Breast epithelium (tissue), 4 donors: ENCODE results near the gene CYREN. TPM values are rescaled to one million over a fixed set of nuclear protein-coding genes. Genes with fewer than 3 reads are reported as not detected.
A peak's percentile ranks its signal among the peaks of the same experiment; 100 is the strongest.

Experiments
- DNase-seq, 2 donors: peaks; one replicate each; pipeline ENCODE4 v3.0.0-alpha.2; 2019; ENCODE audit warnings: low spot score in 2 of 2
- H3K27ac ChIP-seq, 2 donors: fragments of 200-600 bp; sonication (generic) in 1 of 2; one replicate each; pipeline ENCODE4 v1.5.1; 2016 to 2019; ENCODE audit warnings: mild to moderate bottlenecking in 1 of 2
- H3K27me3 ChIP-seq, 2 donors: fragments of 200-600 bp; sonication (generic) in 1 of 2; one replicate each; pipeline versions ENCODE4 v1.5.1 to v1.6.0; 2017 to 2019; ENCODE audit warnings: control low read depth in 1 of 2, mild to moderate bottlenecking in 1 of 2
- H3K36me3 ChIP-seq: fragments of 200-600 bp; one replicate; pipeline ENCODE4 v1.5.1; 2019
- H3K4me1 ChIP-seq, 2 donors: fragments of 200-600 bp; sonication (generic); one replicate each; pipeline ENCODE4 v1.5.1; 2016 to 2019; ENCODE audit warnings: control low read depth in 1 of 2
- H3K4me3 ChIP-seq, 3 donors: fragments of 200-600 bp; sonication (generic); 1 replicate in 2 of 3; 2 replicates in 1 of 3; pipeline ENCODE4 v1.5.1; 2016 to 2019; ENCODE audit warnings: mild to moderate bottlenecking in 3 of 3, moderate library complexity in 2 of 3
- H3K9me3 ChIP-seq, 2 donors: fragments of 200-600 bp; sonication (generic) in 1 of 2; one replicate each; pipeline ENCODE4 v1.5.1; 2016 to 2019; ENCODE audit warnings: control low read depth in 1 of 2
- POLR2A ChIP-seq: fragments of 450-650 bp; IDR thresholded peaks from one replicate; pipeline ENCODE4 v1.6.1; 2016; ENCODE audit warnings: antibody characterized with exemption, mild to moderate bottlenecking, moderate library complexity
- POLR2AphosphoS5 ChIP-seq, 3 donors: sonication (generic); formaldehyde crosslinking; IDR thresholded peaks; one replicate each; pipeline ENCODE4 v1.6.1; 2017; ENCODE audit warnings: antibody characterized with exemption in 3 of 3
- intact Hi-C: fragments of 100-400 bp; cut with DNase I; formaldehyde crosslinking; loops from one replicate; pipeline ENCODE4 v1.15.1; 2023; ENCODE audit warnings: low total_unique reads
- total RNA-seq, 3 donors: library from RNA; depleted of rRNA; stranded (reverse); fragments of >200 nt; gene quantifications; one replicate each; pipeline ENCODE4 v1.1.0, GENCODE V29; 2016
- TF ChIP-seq, protein P1 (sequence below), 3 donors: fragments of 450-650 bp; IDR thresholded peaks; one replicate each; pipeline ENCODE4 v1.5.1; 2016 to 2017; ENCODE audit warnings: antibody characterized with exemption in 3 of 3, mild to moderate bottlenecking in 3 of 3, moderate library complexity in 3 of 3

The CYREN gene
- total RNA-seq, 3 donors from 2014 or later, result 36.8 to 41.6 (median 41.6) TPM

- Histone ChIP-seq H3K4me1 (no peaks in the 10 kb centered on the region), H3K9me3 (no peaks in the 10 kb centered on the region), H3K4me3 (no peak overlapping the region), H3K27ac (peak overlapping the region; percentile 73 to 84), H3K27me3 (no peaks in the 10 kb centered on the region), H3K36me3 (no peaks in the 10 kb centered on the region)
- TF ChIP-seq, protein P1, sequence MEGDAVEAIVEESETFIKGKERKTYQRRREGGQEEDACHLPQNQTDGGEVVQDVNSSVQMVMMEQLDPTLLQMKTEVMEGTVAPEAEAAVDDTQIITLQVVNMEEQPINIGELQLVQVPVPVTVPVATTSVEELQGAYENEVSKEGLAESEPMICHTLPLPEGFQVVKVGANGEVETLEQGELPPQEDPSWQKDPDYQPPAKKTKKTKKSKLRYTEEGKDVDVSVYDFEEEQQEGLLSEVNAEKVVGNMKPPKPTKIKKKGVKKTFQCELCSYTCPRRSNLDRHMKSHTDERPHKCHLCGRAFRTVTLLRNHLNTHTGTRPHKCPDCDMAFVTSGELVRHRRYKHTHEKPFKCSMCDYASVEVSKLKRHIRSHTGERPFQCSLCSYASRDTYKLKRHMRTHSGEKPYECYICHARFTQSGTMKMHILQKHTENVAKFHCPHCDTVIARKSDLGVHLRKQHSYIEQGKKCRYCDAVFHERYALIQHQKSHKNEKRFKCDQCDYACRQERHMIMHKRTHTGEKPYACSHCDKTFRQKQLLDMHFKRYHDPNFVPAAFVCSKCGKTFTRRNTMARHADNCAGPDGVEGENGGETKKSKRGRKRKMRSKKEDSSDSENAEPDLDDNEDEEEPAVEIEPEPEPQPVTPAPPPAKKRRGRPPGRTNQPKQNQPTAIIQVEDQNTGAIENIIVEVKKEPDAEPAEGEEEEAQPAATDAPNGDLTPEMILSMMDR (IDR thresholded peaks at IDR 0.05), result no peak
- TF ChIP-seq POLR2A (no peak), POLR2AphosphoS5 (IDR thresholded peaks at IDR 0.05) (no peak)
- DNase-seq, result peak in 1 of 2 donors; percentile 63
- intact Hi-C loops, result loop anchor here (2.0 kb wide), 1 partner anchor 61 kb away; no protein-coding TSS in a partner anchor
These were observed 23.1 kb upstream of the CYREN start for GRCh38 chr7:135193615-135194081.

DNA sequence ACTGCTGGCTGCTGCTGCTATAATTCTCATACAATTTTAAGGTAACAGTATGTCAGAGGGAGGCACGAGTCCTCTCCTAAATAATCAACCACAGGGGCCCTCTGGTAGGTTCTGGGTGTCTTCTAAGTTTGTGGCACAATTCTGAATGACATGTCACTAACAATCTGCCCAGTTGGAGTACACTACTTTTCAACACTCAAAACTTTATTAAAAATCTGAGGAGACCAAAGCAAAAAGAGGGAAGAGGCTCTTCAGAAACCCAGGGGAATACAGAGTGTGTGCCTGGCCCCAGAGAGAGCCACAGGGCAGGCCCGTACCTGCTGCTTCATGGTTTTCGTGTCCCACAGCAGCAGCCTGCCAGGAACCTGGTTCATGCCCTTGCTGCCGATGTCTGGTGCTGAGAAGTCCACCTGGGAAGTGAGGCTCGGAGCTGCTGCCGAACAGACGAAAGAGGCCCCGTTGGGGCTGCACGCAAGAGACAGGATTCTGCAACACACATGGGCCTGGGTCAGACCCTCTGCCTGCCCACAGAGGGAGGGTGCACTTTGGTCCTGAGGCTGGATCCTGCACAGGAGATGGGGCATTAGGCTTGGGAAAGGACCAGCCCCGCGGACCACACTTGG is 22.5 kb upstream of the CYREN start:
- TF ChIP-seq, protein P1 (IDR thresholded peaks at IDR 0.05), result no peak
- no peak for TF ChIP-seq POLR2A
- TF ChIP-seq POLR2AphosphoS5 (IDR thresholded peaks at IDR 0.05), result no peak
- Histone ChIP-seq H3K4me1 (no peaks in the 10 kb centered on the region), H3K27ac (peak overlapping the region; percentile 73 to 84), H3K36me3 (no peaks in the 10 kb centered on the region), H3K4me3 (no peak overlapping the region), H3K9me3 (no peaks in the 10 kb centered on the region), H3K27me3 (no peaks in the 10 kb centered on the region)
- DNase-seq, result peak in 1 of 2 donors; percentile 81
- intact Hi-C loops, result loop anchor here (2.0 kb wide), 1 partner anchor 60 kb away; no protein-coding TSS in a partner anchor

GRCh38 chr7:135190703-135191102 is 20.2 kb upstream of the CYREN start:
- intact Hi-C loops, result no loop called here
- no peak for DNase-seq
- no peaks in the 10 kb centered on the region for H3K4me1 ChIP-seq
- no peaks in the 10 kb centered on the region for H3K27me3 ChIP-seq
- TF ChIP-seq, protein P1 (IDR thresholded peaks at IDR 0.05), result no peak
- no peak for TF ChIP-seq POLR2A
- TF ChIP-seq POLR2AphosphoS5 (IDR thresholded peaks at IDR 0.05), result no peak
- H3K4me3 ChIP-seq, result no peak overlapping the region
- peaks cover 8% of the 10 kb centered on the region for H3K36me3 ChIP-seq
- H3K9me3 ChIP-seq, result no peaks in the 10 kb centered on the region
- peak overlapping the region in 1 of 2 donors; percentile 35 for H3K27ac ChIP-seq

- Histone ChIP-seq H3K27ac (peak overlapping the region in 1 of 2 donors; percentile 17), H3K36me3 (peaks cover 14% of the 10 kb centered on the region), H3K4me3 (no peak overlapping the region), H3K9me3 (no peaks in the 10 kb centered on the region), H3K4me1 (no peaks in the 10 kb centered on the region), H3K27me3 (no peaks in the 10 kb centered on the region)
- TF ChIP-seq POLR2AphosphoS5 (IDR thresholded peaks at IDR 0.05) (no peak), POLR2A (no peak)
- TF ChIP-seq, protein P1 (IDR thresholded peaks at IDR 0.05), result no peak
- intact Hi-C loops, result no loop called here
- no peak for DNase-seq
These were observed 19.5 kb upstream of the CYREN start for GRCh38 chr7:135189961-135190360.

GRCh38 chr7:135189221-135189662 is 18.7 kb upstream of the CYREN start:
- DNase-seq, result no peak
- H3K36me3 ChIP-seq, result peaks cover 14% of the 10 kb centered on the region
- no peaks in the 10 kb centered on the region for H3K4me1 ChIP-seq
- H3K9me3 ChIP-seq, result no peaks in the 10 kb centered on the region
- H3K27ac ChIP-seq, result no peak overlapping the region
- no peaks in the 10 kb centered on the region for H3K27me3 ChIP-seq
- intact Hi-C loops, result no loop called here
- TF ChIP-seq POLR2AphosphoS5 (IDR thresholded peaks at IDR 0.05) (no peak), POLR2A (no peak)
- TF ChIP-seq, protein P1 (IDR thresholded peaks at IDR 0.05), result no peak
- no peak overlapping the region for H3K4me3 ChIP-seq
